Keratinocyte (primary cell): ENCODE results near the gene RBM38.

ENCODE experiments used
- EZH2 ChIP-seq: IDR thresholded peaks from one replicate; pipeline ENCODE4 v1.6.1; 2012; ENCODE audit warnings: inconsistent platforms, mild to moderate bottlenecking, low read length, moderate library complexity
- TF ChIP-seq, protein P1 (sequence below), 3 experiments: IDR thresholded peaks in 1 of 3; conservative IDR thresholded peaks in 1 of 3; optimal IDR thresholded peaks in 1 of 3; 2 replicates in 2 of 3; 3 replicates in 1 of 3; pipeline versions ENCODE3 to v1.5.1; 2011; ENCODE audit warnings: low read length in 3 of 3, mild to moderate bottlenecking in 3 of 3, moderate library complexity in 2 of 3, control low read depth in 1 of 3, inconsistent platforms in 1 of 3; ENCODE audit not compliant: insufficient read depth in 2 of 3; ENCODE audit errors: extremely low read depth in 1 of 3

DNA sequence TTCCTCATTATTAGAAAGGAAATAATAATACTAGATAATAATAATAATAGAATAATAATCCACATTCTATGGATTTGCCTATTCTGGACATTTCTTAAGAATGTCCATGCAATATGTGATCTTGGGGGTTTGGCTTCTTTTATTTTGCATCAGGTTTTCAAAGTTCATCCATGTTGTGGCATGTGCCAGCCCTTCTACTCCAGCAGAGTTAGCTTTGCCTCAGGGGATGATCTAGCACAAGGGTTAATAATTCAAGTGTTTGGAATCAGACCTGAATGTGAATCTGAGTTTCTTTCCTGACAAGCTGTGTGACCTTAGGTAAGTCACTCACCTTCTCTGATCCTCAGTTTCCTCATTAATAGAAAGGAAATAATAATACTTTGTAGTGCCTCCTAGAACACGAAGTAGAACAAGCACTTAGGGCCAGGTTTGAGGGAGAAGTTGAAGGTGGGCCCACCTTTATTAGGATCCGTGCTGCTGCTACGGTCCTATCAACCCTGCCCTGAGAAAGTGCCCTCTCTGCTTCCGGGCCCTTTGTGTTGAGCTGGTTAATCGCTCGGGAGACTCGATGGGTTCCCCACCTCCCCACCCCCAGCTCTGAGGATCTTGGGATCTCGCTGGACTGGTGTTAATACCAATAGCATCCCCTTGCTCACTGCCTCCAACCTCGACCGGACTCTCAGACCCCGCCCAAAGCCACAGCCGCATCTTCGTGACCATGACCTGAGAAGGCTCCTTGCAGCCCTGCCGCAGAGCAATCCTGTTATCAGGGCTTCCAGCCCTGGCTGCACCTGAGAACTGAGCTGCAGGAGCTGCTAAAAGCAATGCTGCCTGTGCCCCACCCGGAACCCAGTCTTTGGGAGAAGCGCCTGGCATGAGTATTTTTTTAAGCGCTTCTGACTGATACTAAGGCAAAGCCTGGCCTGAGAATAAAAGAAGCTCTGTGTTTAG lies 26.9 kb downstream of the RBM38 start:
- TF ChIP-seq, protein P1, sequence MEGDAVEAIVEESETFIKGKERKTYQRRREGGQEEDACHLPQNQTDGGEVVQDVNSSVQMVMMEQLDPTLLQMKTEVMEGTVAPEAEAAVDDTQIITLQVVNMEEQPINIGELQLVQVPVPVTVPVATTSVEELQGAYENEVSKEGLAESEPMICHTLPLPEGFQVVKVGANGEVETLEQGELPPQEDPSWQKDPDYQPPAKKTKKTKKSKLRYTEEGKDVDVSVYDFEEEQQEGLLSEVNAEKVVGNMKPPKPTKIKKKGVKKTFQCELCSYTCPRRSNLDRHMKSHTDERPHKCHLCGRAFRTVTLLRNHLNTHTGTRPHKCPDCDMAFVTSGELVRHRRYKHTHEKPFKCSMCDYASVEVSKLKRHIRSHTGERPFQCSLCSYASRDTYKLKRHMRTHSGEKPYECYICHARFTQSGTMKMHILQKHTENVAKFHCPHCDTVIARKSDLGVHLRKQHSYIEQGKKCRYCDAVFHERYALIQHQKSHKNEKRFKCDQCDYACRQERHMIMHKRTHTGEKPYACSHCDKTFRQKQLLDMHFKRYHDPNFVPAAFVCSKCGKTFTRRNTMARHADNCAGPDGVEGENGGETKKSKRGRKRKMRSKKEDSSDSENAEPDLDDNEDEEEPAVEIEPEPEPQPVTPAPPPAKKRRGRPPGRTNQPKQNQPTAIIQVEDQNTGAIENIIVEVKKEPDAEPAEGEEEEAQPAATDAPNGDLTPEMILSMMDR (optimal IDR thresholded peaks at IDR 0.05 in 1 of 3, IDR thresholded peaks at IDR 0.05 in 1 of 3, conservative IDR thresholded peaks at IDR 0.05 in 1 of 3; ENCODE audit: extremely low read depth in 1 of 3, insufficient read depth in 2 of 3, low read length in 3 of 3), result no peak
- TF ChIP-seq EZH2, result no peak
